Measurements from ENCODE around the gene PLIN5. TPM values are rescaled to one million over a fixed set of nuclear protein-coding genes. Genes with fewer than 3 reads are reported as not detected.

The PLIN5 gene
- total and polyA plus RNA-seq, 2 experiments from 2014 or later: 5.8 to 6.4 TPM

GRCh38 chr19:4510435-4511255, 24.4 kb downstream of the PLIN5 start:
- Histone ChIP-seq H3K9me2 (replicated peaks; ENCODE audit: insufficient read depth) (no peaks in the 10 kb centered on the region), H3K36me3 (replicated peaks; ENCODE audit: insufficient read depth, low read depth) (no peaks in the 10 kb centered on the region), H3K9me3 (ENCODE audit: low read depth) (no peaks in the 10 kb centered on the region), H2AFZ (no peak overlapping the region), H4K20me1 (ENCODE audit: insufficient read depth, poor library complexity, severe bottlenecking) (no peaks in the 10 kb centered on the region), H3K27me3 (no peaks in the 10 kb centered on the region), H3K4me2 (no peak overlapping the region), H3K4me3 (no peak overlapping the region), H3K27ac (no peak overlapping the region), H3K79me2 (no peaks in the 10 kb centered on the region), H3K4me1 (ENCODE audit: insufficient read depth) (no peaks in the 10 kb centered on the region)
- TF ChIP-seq, protein P1, sequence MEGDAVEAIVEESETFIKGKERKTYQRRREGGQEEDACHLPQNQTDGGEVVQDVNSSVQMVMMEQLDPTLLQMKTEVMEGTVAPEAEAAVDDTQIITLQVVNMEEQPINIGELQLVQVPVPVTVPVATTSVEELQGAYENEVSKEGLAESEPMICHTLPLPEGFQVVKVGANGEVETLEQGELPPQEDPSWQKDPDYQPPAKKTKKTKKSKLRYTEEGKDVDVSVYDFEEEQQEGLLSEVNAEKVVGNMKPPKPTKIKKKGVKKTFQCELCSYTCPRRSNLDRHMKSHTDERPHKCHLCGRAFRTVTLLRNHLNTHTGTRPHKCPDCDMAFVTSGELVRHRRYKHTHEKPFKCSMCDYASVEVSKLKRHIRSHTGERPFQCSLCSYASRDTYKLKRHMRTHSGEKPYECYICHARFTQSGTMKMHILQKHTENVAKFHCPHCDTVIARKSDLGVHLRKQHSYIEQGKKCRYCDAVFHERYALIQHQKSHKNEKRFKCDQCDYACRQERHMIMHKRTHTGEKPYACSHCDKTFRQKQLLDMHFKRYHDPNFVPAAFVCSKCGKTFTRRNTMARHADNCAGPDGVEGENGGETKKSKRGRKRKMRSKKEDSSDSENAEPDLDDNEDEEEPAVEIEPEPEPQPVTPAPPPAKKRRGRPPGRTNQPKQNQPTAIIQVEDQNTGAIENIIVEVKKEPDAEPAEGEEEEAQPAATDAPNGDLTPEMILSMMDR (IDR thresholded peaks at IDR 0.05; ENCODE audit: poor library complexity): no peak
- no peak for TF ChIP-seq EZH2phosphoT487 (IDR thresholded peaks at IDR 0.05; ENCODE audit: low read depth, severe bottlenecking, unreplicated experiment)
- TF ChIP-seq EZH2 (IDR thresholded peaks at IDR 0.05; ENCODE audit: borderline replicate concordance): no peak
- 93% methylated on average over 36 of the region's 37 CpGs for WGBS (ENCODE audit: low lambda C conversion rate, missing lambda C conversion rate)
- DNase-seq (ENCODE audit: low spot score): no peak

DNA sequence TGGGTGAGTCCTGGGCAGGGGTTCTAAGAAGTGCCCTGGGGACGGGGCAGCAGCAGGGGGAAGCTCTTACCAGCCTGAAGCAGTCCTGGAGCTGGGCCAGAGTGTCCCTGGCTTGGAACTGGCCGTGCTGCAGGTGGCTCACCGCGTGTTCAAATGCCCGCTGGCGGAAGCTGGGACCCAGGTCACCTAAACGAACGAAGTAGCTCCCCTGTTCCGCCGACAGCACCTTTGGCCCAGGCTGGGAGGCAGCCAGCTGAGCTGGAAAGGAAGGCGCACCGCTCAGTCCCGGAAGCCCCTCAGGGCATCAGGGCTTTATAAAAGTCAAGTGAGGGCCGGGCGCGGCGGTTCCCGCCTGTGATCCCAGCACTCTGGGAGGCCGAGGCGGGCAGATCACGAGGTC, 26.3 kb downstream of the PLIN5 start:
- Histone ChIP-seq H4K20me1 (ENCODE audit: insufficient read depth, poor library complexity, severe bottlenecking) (no peaks in the 10 kb centered on the region), H3K4me1 (ENCODE audit: insufficient read depth) (no peaks in the 10 kb centered on the region), H3K4me3 (no peak overlapping the region), H3K4me2 (no peak overlapping the region), H3K9me2 (replicated peaks; ENCODE audit: insufficient read depth) (no peaks in the 10 kb centered on the region), H2AFZ (no peak overlapping the region), H3K79me2 (no peaks in the 10 kb centered on the region), H3K27ac (no peak overlapping the region), H3K27me3 (no peaks in the 10 kb centered on the region), H3K36me3 (replicated peaks; ENCODE audit: insufficient read depth, low read depth) (no peaks in the 10 kb centered on the region), H3K9me3 (ENCODE audit: low read depth) (no peaks in the 10 kb centered on the region)
- 96% methylated on average over 20 of the region's 21 CpGs for WGBS (ENCODE audit: low lambda C conversion rate, missing lambda C conversion rate)
- DNase-seq (ENCODE audit: low spot score): no peak
- TF ChIP-seq EZH2phosphoT487 (IDR thresholded peaks at IDR 0.05; ENCODE audit: low read depth, severe bottlenecking, unreplicated experiment) (no peak), EZH2 (IDR thresholded peaks at IDR 0.05; ENCODE audit: borderline replicate concordance) (no peak)
- TF ChIP-seq, protein P1 (IDR thresholded peaks at IDR 0.05; ENCODE audit: poor library complexity): no peak

- no peak for DNase-seq (ENCODE audit: low spot score)
Measured at GRCh38 chr19:4507804-4508203, 27.2 kb downstream of the PLIN5 start.

More at GRCh38 chr19:4507804-4508203, 27.2 kb downstream of the PLIN5 start:
- H3K4me1 ChIP-seq (ENCODE audit: insufficient read depth): no peaks in the 10 kb centered on the region
- no peaks in the 10 kb centered on the region for H3K27me3 ChIP-seq
- no peak overlapping the region for H3K4me3 ChIP-seq
- H3K36me3 ChIP-seq (replicated peaks; ENCODE audit: insufficient read depth, low read depth): no peaks in the 10 kb centered on the region
- H4K20me1 ChIP-seq (ENCODE audit: insufficient read depth, poor library complexity, severe bottlenecking): no peaks in the 10 kb centered on the region
- no peaks in the 10 kb centered on the region for H3K79me2 ChIP-seq
- H3K9me2 ChIP-seq (replicated peaks; ENCODE audit: insufficient read depth): no peaks in the 10 kb centered on the region
- H3K9me3 ChIP-seq (ENCODE audit: low read depth): no peaks in the 10 kb centered on the region
- H3K4me2 ChIP-seq: no peak overlapping the region
- no peak overlapping the region for H2AFZ ChIP-seq
- TF ChIP-seq, protein P1 (IDR thresholded peaks at IDR 0.05; ENCODE audit: poor library complexity): no peak
- TF ChIP-seq EZH2 (IDR thresholded peaks at IDR 0.05; ENCODE audit: borderline replicate concordance) (no peak), EZH2phosphoT487 (IDR thresholded peaks at IDR 0.05; ENCODE audit: low read depth, severe bottlenecking, unreplicated experiment) (no peak)
- 92% methylated on average over 17 of the region's 17 CpGs for WGBS (ENCODE audit: low lambda C conversion rate, missing lambda C conversion rate)
- no peak overlapping the region for H3K27ac ChIP-seq
